ENCODE data around the gene MCU. TPM values are rescaled to one million over a fixed set of nuclear protein-coding genes. Genes with fewer than 3 reads are reported as not detected.

MCU gene
- total and polyA plus RNA-seq, 7 donors: 32.4 to 118 (median 66.1) TPM

DNA sequence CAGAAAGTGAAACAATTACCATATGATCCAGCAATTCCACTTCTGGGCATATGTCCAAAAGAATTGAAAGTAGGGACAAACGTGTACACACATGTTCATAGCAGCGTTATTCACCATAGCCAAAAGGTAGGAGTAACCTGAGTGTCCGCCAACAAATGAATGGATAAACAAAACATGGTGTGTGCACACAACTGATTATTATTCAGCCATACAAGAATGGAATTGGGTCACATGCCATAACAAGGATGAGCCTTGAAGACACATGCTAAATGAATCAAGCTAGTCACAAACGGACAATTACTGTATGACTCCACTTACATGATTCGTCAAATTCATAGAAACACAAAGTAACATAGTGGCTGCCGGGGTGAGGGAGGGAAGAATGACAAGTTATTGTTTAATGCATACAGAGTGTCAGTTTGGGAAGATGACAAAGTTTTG is 197.5 kb downstream of the MCU start:
- peak; percentile 25 to 45 (median 38) for ATAC-seq
- DNase-seq: no peak
- intact Hi-C loops (cut with DNase I): no loop called here
- Histone ChIP-seq H3K27ac (no peak overlapping the region), H3K36me3 (ENCODE audit: insufficient read depth in 1 of 2, low read depth in 1 of 2) (peaks cover 4 to 42% of the 10 kb centered on the region in 2 donors), H3K4me1 (no peaks in the 10 kb centered on the region), H3K4me3 (no peak overlapping the region), H3K27me3 (ENCODE audit: insufficient read depth in 3 of 3, low read length in 2 of 3) (no peaks in the 10 kb centered on the region), H3K9me3 (no peaks in the 10 kb centered on the region)
- no peak for TF ChIP-seq CTCF (IDR thresholded peaks at IDR 0.05)
- WGBS, 3 donors: 32 to 43% (median 38%) methylated on average over 6 of the region's 6 CpGs

DNA sequence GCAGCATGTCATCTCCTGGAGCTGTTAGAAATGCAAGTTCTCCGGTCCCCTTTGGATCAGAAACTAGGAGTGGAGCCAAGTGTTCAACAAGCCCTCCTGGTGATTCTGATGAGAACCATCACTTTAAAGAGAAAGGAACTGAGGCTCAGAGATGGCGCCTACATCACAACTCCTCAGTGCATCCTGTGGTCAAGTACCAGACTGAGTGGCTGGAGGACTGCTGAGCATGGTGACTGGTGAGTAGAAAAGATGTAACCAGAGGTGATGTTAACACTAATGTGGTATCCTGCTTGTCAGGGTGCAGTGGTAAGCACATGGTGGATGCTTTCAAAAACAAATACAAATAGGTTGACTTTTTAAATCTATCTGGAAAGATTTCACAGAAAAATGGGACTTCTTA is 198.1 kb downstream of the MCU start:
- Histone ChIP-seq H3K4me3 (no peak overlapping the region), H3K36me3 (ENCODE audit: insufficient read depth in 1 of 2, low read depth in 1 of 2) (peaks cover 4 to 35% of the 10 kb centered on the region in 2 donors), H3K27ac (no peak overlapping the region), H3K27me3 (ENCODE audit: insufficient read depth in 3 of 3, low read length in 2 of 3) (no peaks in the 10 kb centered on the region), H3K9me3 (no peaks in the 10 kb centered on the region), H3K4me1 (no peaks in the 10 kb centered on the region)
- WGBS, 3 donors: 70 to 80% (median 78%) methylated on average over 2 of the region's 2 CpGs
- intact Hi-C loops (cut with DNase I): no loop called here
- ATAC-seq: peak in 2 of 4 donors; percentile 24 to 25
- no peak for TF ChIP-seq CTCF (IDR thresholded peaks at IDR 0.05)
- no peak for DNase-seq

DNA sequence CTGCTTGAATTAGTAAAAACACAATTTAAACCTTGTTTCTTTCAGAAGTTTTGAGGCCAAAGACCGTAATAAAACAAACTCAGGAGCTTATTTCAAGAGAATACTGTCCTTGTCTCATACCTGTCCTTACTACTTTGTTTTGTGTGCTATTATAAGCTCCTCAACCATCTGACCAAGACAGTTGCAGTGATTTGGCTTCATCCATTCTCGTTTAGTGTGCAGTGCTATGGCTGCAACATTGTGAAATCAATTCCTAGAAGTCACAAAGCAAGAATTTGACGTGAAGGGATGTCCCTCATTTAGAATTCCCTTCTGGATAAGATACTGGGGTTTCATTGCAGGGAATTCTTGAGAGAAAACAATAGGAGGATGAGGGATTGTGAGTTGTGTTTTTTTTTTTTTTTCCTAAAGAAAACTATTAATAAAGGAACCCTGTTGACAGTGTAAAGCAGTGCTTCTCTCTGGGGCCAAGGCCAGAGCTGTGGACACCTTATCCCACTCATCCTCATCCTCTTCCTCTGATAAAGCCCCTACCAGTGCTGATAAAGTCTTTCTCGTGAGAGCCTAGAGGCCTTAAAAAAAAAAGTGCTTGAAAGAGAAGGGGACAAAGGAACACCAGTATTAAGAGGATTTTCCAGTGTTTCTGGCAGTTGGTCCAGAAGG is 201.3 kb downstream of the MCU start, which contains the start of gene OIT3:
Gene OIT3, plus strand, starts transcription at position 604 of the 663 bp plus-strand sequence. CDS start 60 bp downstream, outside the sequence.
- TF ChIP-seq CTCF (IDR thresholded peaks at IDR 0.05): no peak
- Histone ChIP-seq H3K4me3 (no peak within 1 kb of the TSS), H3K27ac (no peak within 1 kb of the TSS), H3K9me3 (no peaks in the 10 kb centered on the region), H3K36me3 (ENCODE audit: insufficient read depth in 1 of 2, low read depth in 1 of 2) (peaks cover 0 to 3% of the 10 kb centered on the region in 2 donors), H3K4me1 (no peaks in the 10 kb centered on the region), H3K27me3 (ENCODE audit: insufficient read depth in 3 of 3, low read length in 2 of 3) (no peaks in the 10 kb centered on the region)
- DNase-seq: no peak
- intact Hi-C loops (cut with DNase I): no loop called here
- WGBS, 3 donors: 37 to 43% (median 39%) methylated on average over 4 of the region's 4 CpGs
- peak; percentile 55 to 77 (median 62) for ATAC-seq

DNA sequence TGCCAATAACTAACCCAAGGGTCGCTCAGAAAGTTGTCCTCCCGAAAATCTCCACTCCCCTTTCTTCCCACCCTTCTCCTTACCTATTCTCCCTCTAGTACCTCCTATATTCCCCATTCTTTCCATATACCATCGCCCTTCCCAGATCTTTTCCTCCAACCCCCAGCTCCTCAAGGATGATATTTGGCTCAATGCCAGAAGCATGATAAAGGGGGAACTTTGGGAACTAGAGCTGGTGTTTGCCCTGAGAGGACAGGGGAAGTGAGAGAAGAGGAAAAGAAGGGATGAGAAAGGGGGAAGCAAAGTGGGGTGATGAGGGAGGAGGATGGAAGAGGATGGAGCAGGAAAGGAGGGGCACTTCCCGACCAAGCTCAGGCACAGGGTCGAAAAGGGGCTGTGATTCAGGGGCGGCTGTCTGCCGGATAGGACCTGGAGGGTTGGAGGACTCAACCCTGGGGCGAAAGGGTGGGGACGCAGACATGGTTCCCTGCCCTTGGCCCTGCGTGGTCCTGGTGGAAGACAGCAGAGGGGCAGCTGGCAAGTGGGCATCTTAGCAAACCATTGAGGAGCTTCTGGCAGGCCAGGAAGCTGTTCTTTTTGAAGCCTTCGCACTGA is 203.4 kb downstream of the MCU start:
- intact Hi-C loops (cut with DNase I): no loop called here
- no peak for DNase-seq
- Histone ChIP-seq H3K4me3 (no peak overlapping the region), H3K9me3 (no peaks in the 10 kb centered on the region), H3K27ac (no peak overlapping the region), H3K27me3 (ENCODE audit: insufficient read depth in 3 of 3, low read length in 2 of 3) (no peaks in the 10 kb centered on the region), H3K36me3 (ENCODE audit: insufficient read depth in 1 of 2, low read depth in 1 of 2) (no peaks in the 10 kb centered on the region), H3K4me1 (no peaks in the 10 kb centered on the region)
- ATAC-seq: no peak
- no peak for TF ChIP-seq CTCF (IDR thresholded peaks at IDR 0.05)
- WGBS, 3 donors: 62 to 79% (median 74%) methylated on average over 11 of the region's 11 CpGs
